ENCODE data around the gene ITGB1BP1. TPM values are rescaled to one million over a fixed set of nuclear protein-coding genes. Genes with fewer than 3 reads are reported as not detected.
A peak's percentile ranks its signal among the peaks of the same experiment; 100 is the strongest.

The ITGB1BP1 gene
- total RNA-seq, 5 donors from 2014 or later (not counting 1 experiment from before 2014, with no cell fraction given), result 46.5 to 76.7 (median 69.0) TPM

DNA sequence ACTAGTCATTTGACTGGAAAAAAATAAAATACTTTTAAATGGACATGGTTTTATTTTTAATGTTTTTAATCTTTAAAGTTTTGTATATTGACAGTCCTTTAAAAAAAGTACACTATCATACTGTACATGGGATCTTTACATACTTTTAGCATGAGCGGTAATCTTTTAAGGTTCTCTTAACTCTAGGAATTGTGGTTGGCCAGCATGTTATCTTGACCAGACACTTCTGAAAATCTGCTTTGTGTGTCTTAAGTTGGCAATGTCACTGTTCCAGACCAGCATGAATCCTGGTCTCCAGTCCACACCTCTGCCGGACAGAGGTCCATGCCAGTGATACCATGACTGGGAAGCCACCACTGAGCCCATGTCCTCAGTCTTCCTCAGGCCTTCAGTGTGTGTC lies 17.7 kb downstream of the ITGB1BP1 start:
- Histone ChIP-seq H3K36me3 (ENCODE audit: control insufficient read depth in 2 of 2, extremely low read depth in 1 of 2, insufficient read depth in 1 of 2, low read length in 1 of 2) (peaks cover 4 to 37% of the 10 kb centered on the region in 2 donors), H3K4me1 (ENCODE audit: control insufficient read depth in 1 of 2, extremely low read depth in 1 of 2, insufficient read depth in 2 of 2, low read length in 2 of 2) (peaks cover 0 to under 1% of the 10 kb centered on the region in 2 experiments), H3K27ac (ENCODE audit: low read length) (no peak overlapping the region), H3K9me3 (no peaks in the 10 kb centered on the region), H3K4me3 (ENCODE audit: control insufficient read depth in 1 of 2, extremely low read depth in 1 of 2, low read length in 1 of 2) (no peak overlapping the region), H3K27me3 (replicated peaks in 1 of 2; ENCODE audit: control insufficient read depth in 2 of 2, extremely low read depth in 1 of 2, insufficient read depth in 2 of 2, low read length in 1 of 2) (no peaks in the 10 kb centered on the region)
- H3K27ac Mint-ChIP-seq, result no peak overlapping the region
- no peaks in the 10 kb centered on the region for H3K9me3 Mint-ChIP-seq
- ChIA-PET POLR2A (no interaction called here), CTCF (no interaction called here)
- 100% methylated on average over 1 of the region's 2 CpGs for WGBS (ENCODE audit: insufficient coverage)
- no peaks in the 10 kb centered on the region for H3K27me3 Mint-ChIP-seq
- peaks cover 2 to 6% (median 3%) of the 10 kb centered on the region in 3 donors for H3K4me1 Mint-ChIP-seq
- H3K4me3 Mint-ChIP-seq, result no peak overlapping the region
- DNase-seq, result no peak
- H3K36me3 Mint-ChIP-seq, result peaks cover 24% of the 10 kb centered on the region
- ATAC-seq (replicated peaks in 1 of 4), result no peak

DNA sequence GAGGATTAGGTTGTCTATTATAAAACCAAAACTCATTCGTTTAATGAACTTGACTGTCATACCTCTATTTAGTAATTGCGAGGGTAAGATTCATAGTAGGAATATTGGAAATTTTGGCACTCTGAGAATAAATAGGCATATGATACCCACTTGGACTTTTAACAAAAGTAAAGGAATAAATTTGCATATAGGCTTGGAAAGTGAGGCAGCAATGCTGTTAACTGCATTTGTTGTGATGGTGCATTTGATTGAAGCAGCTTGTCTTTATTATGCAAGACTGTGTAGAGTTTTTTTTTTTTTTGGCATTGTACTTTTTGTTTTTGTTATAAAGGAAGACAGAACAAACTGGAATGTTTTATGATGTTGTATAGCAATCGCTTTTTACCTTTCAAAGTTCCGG lies 18.9 kb downstream of the ITGB1BP1 start:
- H3K4me3 Mint-ChIP-seq, result no peak overlapping the region
- Histone ChIP-seq H3K27me3 (replicated peaks in 1 of 2; ENCODE audit: control insufficient read depth in 2 of 2, extremely low read depth in 1 of 2, insufficient read depth in 2 of 2, low read length in 1 of 2) (no peaks in the 10 kb centered on the region), H3K4me3 (ENCODE audit: control insufficient read depth in 1 of 2, extremely low read depth in 1 of 2, low read length in 1 of 2) (no peak overlapping the region), H3K36me3 (ENCODE audit: control insufficient read depth in 2 of 2, extremely low read depth in 1 of 2, insufficient read depth in 1 of 2, low read length in 1 of 2) (peaks cover 4 to 31% of the 10 kb centered on the region in 2 donors), H3K27ac (ENCODE audit: low read length) (no peak overlapping the region), H3K4me1 (ENCODE audit: control insufficient read depth in 1 of 2, extremely low read depth in 1 of 2, insufficient read depth in 2 of 2, low read length in 2 of 2) (peaks cover 0 to 5% of the 10 kb centered on the region in 2 experiments), H3K9me3 (no peaks in the 10 kb centered on the region)
- CTCF ChIA-PET, result no interaction called here
- WGBS (ENCODE audit: insufficient coverage), result no CpG with 5 or more reads among the region's 4 CpGs
- no peak for ATAC-seq (replicated peaks in 1 of 4)
- H3K4me1 Mint-ChIP-seq, result peaks cover 5 to 9% (median 6%) of the 10 kb centered on the region in 3 donors
- no peak overlapping the region for H3K27ac Mint-ChIP-seq
- H3K9me3 Mint-ChIP-seq, result no peaks in the 10 kb centered on the region
- POLR2A ChIA-PET, result no interaction called here
- peaks cover 24% of the 10 kb centered on the region for H3K36me3 Mint-ChIP-seq
- DNase-seq, result no peak
- no peaks in the 10 kb centered on the region for H3K27me3 Mint-ChIP-seq

DNA sequence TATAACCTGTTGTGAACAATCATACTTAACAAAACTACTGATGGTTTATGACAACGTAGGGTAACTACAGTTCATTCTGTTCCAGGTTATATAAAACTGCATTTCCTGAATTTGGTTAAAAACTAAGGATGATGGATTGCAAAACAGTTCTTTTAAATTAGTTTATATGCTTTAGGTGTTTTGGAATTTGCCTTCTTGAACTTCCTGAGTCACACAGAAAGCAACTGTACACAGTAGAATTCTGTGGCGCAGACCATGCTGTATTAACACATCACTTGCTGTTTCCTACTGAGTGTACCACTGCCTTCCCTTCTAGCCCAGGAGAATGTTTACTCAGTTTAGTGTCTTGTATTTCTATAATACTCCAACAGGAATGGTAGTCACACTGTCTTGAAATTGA lies 19.4 kb downstream of the ITGB1BP1 start:
- ATAC-seq (replicated peaks in 1 of 4), result no peak
- ChIA-PET CTCF (no interaction called here), POLR2A (no interaction called here)
- Histone ChIP-seq H3K27me3 (replicated peaks in 1 of 2; ENCODE audit: control insufficient read depth in 2 of 2, extremely low read depth in 1 of 2, insufficient read depth in 2 of 2, low read length in 1 of 2) (no peaks in the 10 kb centered on the region), H3K27ac (ENCODE audit: low read length) (no peak overlapping the region), H3K4me3 (ENCODE audit: control insufficient read depth in 1 of 2, extremely low read depth in 1 of 2, low read length in 1 of 2) (no peak overlapping the region), H3K9me3 (no peaks in the 10 kb centered on the region), H3K36me3 (ENCODE audit: control insufficient read depth in 2 of 2, extremely low read depth in 1 of 2, insufficient read depth in 1 of 2, low read length in 1 of 2) (peaks cover 3 to 27% of the 10 kb centered on the region in 2 donors), H3K4me1 (ENCODE audit: control insufficient read depth in 1 of 2, extremely low read depth in 1 of 2, insufficient read depth in 2 of 2, low read length in 2 of 2) (peaks cover 0 to 5% of the 10 kb centered on the region in 2 experiments)
- Mint-ChIP-seq H3K27ac (peak overlapping the region in 1 of 2 donors; percentile 39), H3K4me1 (peaks cover 5 to 9% (median 6%) of the 10 kb centered on the region in 3 donors), H3K9me3 (no peaks in the 10 kb centered on the region), H3K36me3 (peaks cover 22% of the 10 kb centered on the region), H3K27me3 (no peaks in the 10 kb centered on the region), H3K4me3 (no peak overlapping the region)
- no peak for DNase-seq
- no CpG with 5 or more reads among the region's 2 CpGs for WGBS (ENCODE audit: insufficient coverage)

DNA sequence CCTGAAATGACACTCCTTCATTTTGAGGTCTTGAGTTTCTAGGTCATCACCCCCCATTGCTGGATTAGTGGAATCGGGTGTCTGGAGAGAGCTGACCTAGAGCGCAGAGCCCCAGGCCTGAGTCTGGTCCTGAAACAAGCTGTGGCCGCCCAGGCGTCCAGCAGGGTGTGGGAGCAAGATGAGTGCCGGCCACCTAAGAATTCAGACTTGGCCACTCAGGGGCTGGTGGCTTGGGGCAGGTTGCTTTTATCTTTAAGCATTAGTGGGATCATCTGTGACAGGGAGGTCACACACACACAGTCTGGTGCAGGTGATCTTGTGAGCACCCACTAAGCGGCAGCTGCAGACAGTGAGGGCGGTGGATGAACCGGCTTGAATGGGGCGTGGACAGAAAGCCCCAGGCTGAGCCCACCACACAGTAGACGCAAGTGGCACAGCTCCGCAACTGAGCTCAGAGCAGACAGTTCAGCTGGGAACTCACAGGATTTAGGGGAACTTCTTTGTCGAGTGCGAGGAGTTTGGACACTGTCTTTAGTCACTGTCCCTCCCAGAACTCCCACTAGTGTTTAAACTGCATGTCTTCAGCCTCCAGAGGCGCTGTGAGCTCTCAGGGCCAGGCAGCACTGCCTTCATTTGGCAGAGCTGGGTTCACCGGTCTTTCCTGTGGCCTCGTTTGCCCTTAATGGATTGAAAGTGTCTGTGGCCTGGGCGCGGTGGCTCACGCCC lies 21.5 kb downstream of the ITGB1BP1 start:
- ChIA-PET POLR2A (interaction anchor here in 1 of 2 donors (0.5 kb wide), 1 partner anchor 484 kb away, joined by 13 read pairs; no protein-coding TSS in a partner anchor), CTCF (interaction anchor here (0.5 to 0.6 kb wide), 2 partner anchors 130 to 1627 kb away, joined by 3 read pairs; no protein-coding TSS in a partner anchor)
- Histone ChIP-seq H3K9me3 (no peaks in the 10 kb centered on the region), H3K27me3 (replicated peaks in 1 of 2; ENCODE audit: control insufficient read depth in 2 of 2, extremely low read depth in 1 of 2, insufficient read depth in 2 of 2, low read length in 1 of 2) (peaks cover 0 to 9% of the 10 kb centered on the region in 2 experiments), H3K27ac (ENCODE audit: low read length) (no peak overlapping the region), H3K4me1 (ENCODE audit: control insufficient read depth in 1 of 2, extremely low read depth in 1 of 2, insufficient read depth in 2 of 2, low read length in 2 of 2) (peaks cover 0 to 5% of the 10 kb centered on the region in 2 experiments), H3K4me3 (ENCODE audit: control insufficient read depth in 1 of 2, extremely low read depth in 1 of 2, low read length in 1 of 2) (no peak overlapping the region), H3K36me3 (ENCODE audit: control insufficient read depth in 2 of 2, extremely low read depth in 1 of 2, insufficient read depth in 1 of 2, low read length in 1 of 2) (peaks cover 0 to 8% of the 10 kb centered on the region in 2 donors)
- no peak overlapping the region for H3K4me3 Mint-ChIP-seq
- H3K4me1 Mint-ChIP-seq, result peaks cover 5 to 9% (median 6%) of the 10 kb centered on the region in 3 donors
- no peaks in the 10 kb centered on the region for H3K27me3 Mint-ChIP-seq
- H3K36me3 Mint-ChIP-seq, result peaks cover 5% of the 10 kb centered on the region
- 90% methylated on average over 17 of the region's 19 CpGs for WGBS (ENCODE audit: insufficient coverage)
- H3K27ac Mint-ChIP-seq, result no peak overlapping the region
- H3K9me3 Mint-ChIP-seq, result no peaks in the 10 kb centered on the region
- ATAC-seq (replicated peaks in 1 of 4) (no peak), DNase-seq (no peak)

DNA sequence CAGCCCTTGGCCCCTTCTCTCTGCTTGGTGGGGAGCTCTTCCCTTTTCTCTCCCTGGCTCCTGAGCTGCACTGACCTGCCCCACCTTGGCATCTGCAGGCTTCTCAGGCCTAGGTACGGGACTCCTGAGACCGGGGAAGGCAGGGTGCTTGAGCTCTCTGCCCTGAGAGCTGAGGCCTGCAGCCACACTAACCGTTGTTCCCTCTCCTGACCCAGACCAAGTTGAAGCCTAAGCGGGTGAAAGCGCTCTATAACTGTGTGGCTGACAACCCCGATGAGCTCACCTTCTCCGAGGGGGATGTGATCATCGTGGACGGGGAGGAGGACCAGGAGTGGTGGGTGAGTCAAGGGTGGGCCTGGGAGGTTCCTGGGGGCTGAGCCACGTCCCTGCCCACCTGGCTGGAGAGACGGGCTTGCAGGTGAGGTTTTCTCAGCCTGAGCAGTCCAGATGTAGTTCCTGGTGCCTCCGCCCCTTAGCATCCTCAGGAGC lies 22.2 kb downstream of the ITGB1BP1 start:
- H3K36me3 Mint-ChIP-seq, result peaks cover 3% of the 10 kb centered on the region
- 89% methylated on average over 12 of the region's 12 CpGs for WGBS (ENCODE audit: insufficient coverage)
- H3K36me3 ChIP-seq (ENCODE audit: control insufficient read depth in 2 of 2, extremely low read depth in 1 of 2, insufficient read depth in 1 of 2, low read length in 1 of 2), result peaks cover 0 to 3% of the 10 kb centered on the region in 2 donors
- DNase-seq (no peak), ATAC-seq (replicated peaks in 1 of 4) (no peak)
- H3K27me3 Mint-ChIP-seq, result no peaks in the 10 kb centered on the region
- no peak overlapping the region for H3K27ac ChIP-seq (ENCODE audit: low read length)
- H3K9me3 ChIP-seq, result no peaks in the 10 kb centered on the region
- H3K9me3 Mint-ChIP-seq, result no peaks in the 10 kb centered on the region
- peaks cover 0 to 5% of the 10 kb centered on the region in 2 experiments for H3K4me1 ChIP-seq (ENCODE audit: control insufficient read depth in 1 of 2, extremely low read depth in 1 of 2, insufficient read depth in 2 of 2, low read length in 2 of 2)
- ChIA-PET CTCF (interaction anchor here in 1 of 2 donors (0.5 kb wide), 1 partner anchor 1628 kb away, joined by 3 read pairs; no protein-coding TSS in a partner anchor), POLR2A (interaction anchor here in 1 of 2 donors (0.5 kb wide), 1 partner anchor 485 kb away, joined by 13 read pairs; no protein-coding TSS in a partner anchor)
- H3K4me3 Mint-ChIP-seq, result no peak overlapping the region
- H3K27ac Mint-ChIP-seq, result no peak overlapping the region
- H3K4me1 Mint-ChIP-seq, result peaks cover 5 to 9% (median 6%) of the 10 kb centered on the region in 3 donors
- no peak overlapping the region for H3K4me3 ChIP-seq (ENCODE audit: control insufficient read depth in 1 of 2, extremely low read depth in 1 of 2, low read length in 1 of 2)
- peaks cover 0 to 9% of the 10 kb centered on the region in 2 experiments for H3K27me3 ChIP-seq (replicated peaks in 1 of 2; ENCODE audit: control insufficient read depth in 2 of 2, extremely low read depth in 1 of 2, insufficient read depth in 2 of 2, low read length in 1 of 2)

DNA sequence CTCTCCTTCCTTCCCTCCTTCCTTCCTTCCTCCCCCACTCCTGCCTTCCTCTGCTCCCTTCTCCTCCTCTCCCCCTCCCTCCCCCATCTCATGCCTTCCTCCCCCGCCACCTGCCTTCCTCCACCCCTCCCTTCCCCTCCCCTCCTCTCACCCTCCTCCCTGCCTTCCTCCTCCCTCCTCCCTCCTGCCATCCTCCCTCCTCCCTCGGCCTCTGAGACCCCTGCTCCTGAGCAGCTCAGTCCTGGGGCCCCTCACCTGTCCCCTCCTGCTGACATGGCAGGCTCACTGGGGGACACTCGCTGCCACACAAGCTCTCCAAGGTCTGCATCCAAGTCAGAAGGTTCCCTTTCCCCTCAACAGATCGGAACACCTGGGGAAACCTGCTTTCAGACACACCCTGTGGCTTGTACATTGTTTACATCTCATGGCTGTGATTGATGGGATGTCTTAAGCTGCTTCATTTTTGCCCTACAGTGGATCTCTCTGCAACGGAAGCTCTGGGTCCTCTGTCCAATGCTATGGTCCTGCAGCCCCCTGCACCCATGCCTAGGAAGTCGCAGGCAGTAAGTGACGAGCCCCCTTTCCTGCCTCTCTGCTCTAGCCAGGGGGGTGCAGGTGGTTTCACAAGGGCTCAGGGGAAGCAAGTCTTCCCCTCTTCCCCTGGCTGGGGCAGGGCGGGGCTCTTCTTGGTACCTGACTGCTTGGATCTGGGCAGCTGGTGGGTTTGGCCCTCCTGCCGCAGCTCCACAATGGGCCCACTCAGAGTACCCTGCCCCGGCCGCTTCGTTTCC lies 22.9 kb downstream of the ITGB1BP1 start:
- DNase-seq, result no peak
- Mint-ChIP-seq H3K4me1 (peaks cover 5 to 9% (median 6%) of the 10 kb centered on the region in 3 donors), H3K9me3 (no peaks in the 10 kb centered on the region), H3K27me3 (no peaks in the 10 kb centered on the region), H3K27ac (no peak overlapping the region), H3K36me3 (peaks cover 3% of the 10 kb centered on the region), H3K4me3 (no peak overlapping the region)
- ATAC-seq (replicated peaks in 1 of 4), result no peak
- H3K36me3 ChIP-seq (ENCODE audit: control insufficient read depth in 2 of 2, extremely low read depth in 1 of 2, insufficient read depth in 1 of 2, low read length in 1 of 2), result no peaks in the 10 kb centered on the region
- no peak overlapping the region for H3K4me3 ChIP-seq (ENCODE audit: control insufficient read depth in 1 of 2, extremely low read depth in 1 of 2, low read length in 1 of 2)
- peaks cover 0 to 9% of the 10 kb centered on the region in 2 experiments for H3K27me3 ChIP-seq (replicated peaks in 1 of 2; ENCODE audit: control insufficient read depth in 2 of 2, extremely low read depth in 1 of 2, insufficient read depth in 2 of 2, low read length in 1 of 2)
- CTCF ChIA-PET, result interaction anchor here in 1 of 2 donors (0.6 kb wide), 1 partner anchor 269 kb away, joined by 5 read pairs; no protein-coding TSS in a partner anchor
- no peak overlapping the region for H3K27ac ChIP-seq (ENCODE audit: low read length)
- POLR2A ChIA-PET, result no interaction called here
- H3K4me1 ChIP-seq (ENCODE audit: control insufficient read depth in 1 of 2, extremely low read depth in 1 of 2, insufficient read depth in 2 of 2, low read length in 2 of 2), result peaks cover 0 to 5% of the 10 kb centered on the region in 2 experiments
- no peaks in the 10 kb centered on the region for H3K9me3 ChIP-seq
- WGBS (ENCODE audit: insufficient coverage), result 73% methylated on average over 8 of the region's 12 CpGs

Measured in T-cell (primary cell).